Measurements from ENCODE around the gene WDR5. TPM values are rescaled to one million over a fixed set of nuclear protein-coding genes. Genes with fewer than 3 reads are reported as not detected.
A peak's percentile ranks its signal among the peaks of the same experiment; 100 is the strongest.

Gene WDR5
- total RNA-seq, 1 donor = 22.0 TPM

DNA sequence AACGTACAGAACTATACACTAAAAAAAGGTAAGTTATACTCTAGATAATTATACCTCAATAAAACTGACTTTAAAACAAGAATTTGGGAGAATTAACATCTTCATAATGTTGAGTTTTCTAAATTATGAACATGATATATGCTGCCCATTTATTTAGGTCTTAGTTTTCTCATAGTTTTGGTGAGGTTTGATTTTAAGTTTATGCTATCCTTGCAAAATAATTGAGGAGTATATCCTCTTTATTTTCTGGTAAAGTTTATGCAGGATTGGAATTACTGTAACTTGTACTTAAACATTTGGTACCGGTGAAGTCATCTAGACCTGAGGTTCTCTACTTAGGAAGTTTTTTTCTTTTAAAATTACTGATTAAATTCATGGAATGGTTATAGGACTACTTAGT, 67.3 kb downstream of the WDR5 start:
- TF ChIP-seq, protein P1, sequence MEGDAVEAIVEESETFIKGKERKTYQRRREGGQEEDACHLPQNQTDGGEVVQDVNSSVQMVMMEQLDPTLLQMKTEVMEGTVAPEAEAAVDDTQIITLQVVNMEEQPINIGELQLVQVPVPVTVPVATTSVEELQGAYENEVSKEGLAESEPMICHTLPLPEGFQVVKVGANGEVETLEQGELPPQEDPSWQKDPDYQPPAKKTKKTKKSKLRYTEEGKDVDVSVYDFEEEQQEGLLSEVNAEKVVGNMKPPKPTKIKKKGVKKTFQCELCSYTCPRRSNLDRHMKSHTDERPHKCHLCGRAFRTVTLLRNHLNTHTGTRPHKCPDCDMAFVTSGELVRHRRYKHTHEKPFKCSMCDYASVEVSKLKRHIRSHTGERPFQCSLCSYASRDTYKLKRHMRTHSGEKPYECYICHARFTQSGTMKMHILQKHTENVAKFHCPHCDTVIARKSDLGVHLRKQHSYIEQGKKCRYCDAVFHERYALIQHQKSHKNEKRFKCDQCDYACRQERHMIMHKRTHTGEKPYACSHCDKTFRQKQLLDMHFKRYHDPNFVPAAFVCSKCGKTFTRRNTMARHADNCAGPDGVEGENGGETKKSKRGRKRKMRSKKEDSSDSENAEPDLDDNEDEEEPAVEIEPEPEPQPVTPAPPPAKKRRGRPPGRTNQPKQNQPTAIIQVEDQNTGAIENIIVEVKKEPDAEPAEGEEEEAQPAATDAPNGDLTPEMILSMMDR (IDR thresholded peaks at IDR 0.05; ENCODE audit: insufficient read depth, low read depth, low read length) = no peak
- no peak overlapping the region for H3K4me3 ChIP-seq (ENCODE audit: low read depth, low read length)
- no peak for DNase-seq (ENCODE audit: low read depth)

DNA sequence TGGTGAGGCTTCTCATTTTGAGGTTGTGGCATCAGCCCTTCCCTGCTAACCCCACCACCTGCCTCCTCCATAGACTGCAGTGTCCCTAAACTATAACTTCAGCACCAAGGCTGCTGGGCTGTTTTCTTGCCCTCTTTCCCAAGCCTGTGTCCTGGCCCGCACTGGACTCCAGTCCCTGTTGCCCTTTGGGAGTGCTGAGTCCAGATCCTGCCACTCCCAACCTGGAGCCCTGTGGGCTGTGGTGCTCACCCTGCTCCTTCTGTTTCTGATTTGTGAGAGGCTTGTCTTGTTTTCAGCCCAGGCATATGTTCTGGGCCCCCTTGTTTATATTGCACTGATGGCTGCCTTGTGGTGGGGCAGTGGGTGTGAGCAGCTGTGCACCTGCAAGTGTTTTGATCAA, 68.2 kb downstream of the WDR5 start:
- DNase-seq (ENCODE audit: low read depth) = no peak
- TF ChIP-seq, protein P1 (IDR thresholded peaks at IDR 0.05; ENCODE audit: insufficient read depth, low read depth, low read length) = no peak
- no peak overlapping the region for H3K4me3 ChIP-seq (ENCODE audit: low read depth, low read length)

DNA sequence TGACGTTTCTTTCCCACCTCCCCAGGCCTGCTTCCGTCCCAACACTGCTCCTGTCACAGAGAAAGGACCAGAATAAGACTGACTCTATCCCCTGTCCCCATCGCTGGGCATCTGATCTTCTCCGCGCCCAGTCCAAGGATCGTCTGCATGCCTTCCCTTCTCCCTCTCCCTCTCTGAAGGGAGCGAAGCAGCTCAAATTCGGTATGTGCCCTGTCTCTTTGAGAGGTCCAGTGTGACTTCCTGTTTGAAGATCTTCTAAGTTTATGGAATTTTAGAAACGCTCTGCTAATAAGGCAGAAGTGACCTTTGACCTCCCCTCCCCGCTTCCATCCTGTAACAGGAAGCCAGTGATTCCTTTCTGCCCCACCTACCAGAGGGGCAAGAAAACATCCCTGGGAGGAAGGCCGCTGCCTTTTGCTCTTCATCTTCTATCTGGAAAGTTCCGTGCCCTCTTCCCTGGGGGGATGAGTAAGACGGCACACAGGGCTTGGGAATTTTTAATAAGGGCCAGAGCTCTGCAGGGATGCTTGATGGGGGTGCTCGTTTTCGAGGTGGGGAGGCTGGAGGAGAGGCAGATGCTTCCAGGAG, 69.2 kb downstream of the WDR5 start:
- peak; percentile 66 for DNase-seq (ENCODE audit: low read depth)

DNA sequence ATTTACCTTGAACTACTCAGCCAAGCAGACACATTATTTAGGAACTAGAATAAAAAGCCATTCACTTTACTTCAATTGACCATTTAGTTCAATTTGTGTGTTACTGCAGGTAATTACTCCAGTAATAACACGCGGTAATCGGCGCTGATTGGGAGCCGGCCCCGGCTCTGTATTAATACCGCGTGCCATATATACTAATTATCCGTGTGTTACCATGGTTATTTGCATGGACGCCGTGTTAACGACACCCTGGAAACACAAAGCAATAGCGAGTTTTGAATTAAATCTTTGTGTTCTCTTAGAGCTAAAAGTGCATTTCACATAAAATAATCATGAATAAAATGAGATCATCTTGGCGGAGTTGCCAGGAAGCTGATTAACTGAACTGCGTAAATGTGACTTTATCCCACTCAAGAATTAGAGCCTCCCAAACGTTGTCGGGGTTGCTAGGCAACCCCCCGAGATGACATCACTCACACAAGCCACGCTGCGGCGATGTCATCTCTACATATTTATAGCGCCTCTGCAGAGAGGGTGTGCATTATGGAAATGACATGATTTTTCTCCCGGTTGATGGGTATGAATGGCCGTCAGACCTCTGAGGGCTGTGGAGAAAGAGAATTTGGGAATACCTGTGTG, 69.9 kb downstream of the WDR5 start:
- no peak overlapping the region for H3K4me3 ChIP-seq (ENCODE audit: low read depth, low read length)
- DNase-seq (ENCODE audit: low read depth) = peak; percentile 45
- TF ChIP-seq, protein P1 (IDR thresholded peaks at IDR 0.05; ENCODE audit: insufficient read depth, low read depth, low read length) = no peak

More for the DNA sequence above, 69.2 kb downstream of the WDR5 start:
- H3K4me3 ChIP-seq (ENCODE audit: low read depth, low read length) = no peak overlapping the region
- TF ChIP-seq, protein P1 (IDR thresholded peaks at IDR 0.05; ENCODE audit: insufficient read depth, low read depth, low read length) = no peak

DNA sequence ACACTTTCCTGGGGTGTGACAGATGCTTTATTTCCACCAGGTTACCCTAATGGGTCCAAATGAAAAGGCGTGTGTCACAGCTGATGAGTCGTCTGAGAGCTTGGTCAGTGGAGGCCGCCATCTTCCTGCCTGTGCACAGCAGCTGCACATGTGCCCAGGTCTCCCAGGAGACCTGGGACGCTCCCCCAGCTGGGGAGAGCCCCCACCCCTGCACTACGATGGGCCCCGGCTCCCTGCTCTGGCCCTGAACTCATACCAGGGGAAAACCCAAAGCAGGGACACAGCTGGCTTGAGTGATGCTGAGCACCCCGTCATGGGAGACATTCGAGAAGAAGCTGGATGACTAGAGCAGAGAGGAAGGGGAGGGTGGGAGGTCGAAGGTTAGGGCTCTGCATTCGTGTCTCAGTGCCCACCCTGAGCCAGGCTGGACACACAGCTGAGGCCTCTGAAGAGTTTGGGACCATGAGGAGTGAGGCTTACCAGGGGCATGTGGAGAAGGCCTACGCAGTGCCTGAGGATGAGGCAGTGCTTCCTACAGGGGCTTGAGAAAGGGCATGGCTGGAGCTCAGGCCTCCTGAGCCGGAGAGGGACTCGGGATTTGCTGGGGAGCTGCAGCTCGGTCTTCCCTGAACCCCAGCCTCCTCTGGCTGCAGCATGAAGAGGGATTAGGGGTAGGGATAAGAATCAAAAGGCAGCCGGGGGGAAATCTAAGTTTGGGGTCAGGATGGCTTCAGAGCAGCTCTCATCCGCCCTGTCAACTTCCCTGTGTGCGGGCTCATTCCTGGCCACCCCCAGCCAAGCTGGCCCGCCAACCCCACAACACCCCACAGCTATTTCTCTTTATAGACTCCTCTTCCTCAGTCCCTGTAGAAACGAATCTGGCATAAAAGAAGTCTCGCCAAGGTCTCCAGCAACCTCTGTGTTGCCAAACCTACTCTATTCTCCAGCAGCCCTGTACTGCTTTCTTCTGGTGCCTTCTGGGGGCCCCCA, 70.7 kb downstream of the WDR5 start:
- no peak overlapping the region for H3K4me3 ChIP-seq (ENCODE audit: low read depth, low read length)
- DNase-seq (ENCODE audit: low read depth) = no peak
- TF ChIP-seq, protein P1 (IDR thresholded peaks at IDR 0.05; ENCODE audit: insufficient read depth, low read depth, low read length) = no peak

DNA sequence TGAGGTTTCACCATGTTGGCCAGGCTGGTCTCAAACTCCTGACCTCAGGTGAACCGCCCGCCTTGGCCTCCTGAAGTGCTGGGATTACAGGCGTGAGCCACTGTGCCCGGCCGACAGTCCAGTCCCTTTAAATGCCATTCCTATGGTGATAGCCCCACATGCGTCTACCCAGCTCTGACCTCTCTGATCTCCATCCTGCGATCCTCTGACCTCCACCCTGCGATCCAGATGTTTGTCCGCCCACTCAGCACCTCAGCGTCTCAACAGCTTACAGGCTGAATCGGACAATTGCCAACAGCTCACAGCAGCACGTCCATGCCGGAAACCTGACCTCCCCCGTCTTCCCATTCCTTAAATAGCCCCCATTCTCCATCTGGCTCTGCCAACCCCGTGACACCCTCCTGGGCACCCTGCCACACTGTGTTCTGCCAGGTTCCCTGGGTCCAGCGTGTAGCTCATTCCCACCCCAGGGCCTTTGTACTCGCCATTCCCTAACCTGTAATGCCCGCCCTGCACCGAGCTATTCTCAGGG, 72.5 kb downstream of the WDR5 start:
- no peak for DNase-seq (ENCODE audit: low read depth)
- no peak overlapping the region for H3K4me3 ChIP-seq (ENCODE audit: low read depth, low read length)

More for the DNA sequence above, 72.5 kb downstream of the WDR5 start:
- TF ChIP-seq, protein P1 (IDR thresholded peaks at IDR 0.05; ENCODE audit: insufficient read depth, low read depth, low read length) = no peak

Measured in fibroblast of villous mesenchyme (primary cell).